ENCODE measurements around the gene EZR. TPM values are rescaled to one million over a fixed set of nuclear protein-coding genes. Genes with fewer than 3 reads are reported as not detected.

EZR gene
- total and polyA plus RNA-seq, 2 donors (not counting 1 experiment from before 2014, with no cell fraction given) = 227 to 945 TPM

- no peaks in the 10 kb centered on the region for H3K9me3 ChIP-seq (ENCODE audit: control extremely low read depth in 1 of 3, control insufficient read depth in 2 of 3, insufficient read depth in 1 of 3, low read length in 2 of 3)
- no peak overlapping the region for H3K27ac ChIP-seq (ENCODE audit: low read length in 2 of 2)
- H3K27me3 ChIP-seq (replicated peaks in 1 of 4; ENCODE audit: control extremely low read depth in 1 of 4, control insufficient read depth in 3 of 4, insufficient read depth in 4 of 4, low read length in 3 of 4) = no peaks in the 10 kb centered on the region
- peaks cover 31% of the 10 kb centered on the region for H3K4me1 Mint-ChIP-seq
- H3K4me3 ChIP-seq (ENCODE audit: control extremely low read depth in 1 of 5, extremely low read depth in 1 of 5, insufficient read depth in 1 of 5, low read depth in 2 of 5, low read length in 4 of 5) = no peak overlapping the region
- H2AFZ ChIP-seq (ENCODE audit: insufficient read depth, low read depth, low read length, poor library complexity, severe bottlenecking) = no peak overlapping the region
- no peaks in the 10 kb centered on the region for H3K27me3 Mint-ChIP-seq
- H3K9me3 Mint-ChIP-seq (ENCODE audit: insufficient read depth) = no peaks in the 10 kb centered on the region
- POLR2A ChIA-PET = interaction anchor here (1.7 kb wide), 1 partner anchor 11 kb away, joined by 4 read pairs; the partner anchor contains the start of gene EZR
- H3K9ac ChIP-seq (ENCODE audit: low read length) = no peak overlapping the region
- ATAC-seq (ENCODE audit: low read depth) (no peak), DNase-seq (no peak)
- H3K4me3 Mint-ChIP-seq = no peak overlapping the region
- WGBS (ENCODE audit: insufficient coverage) = 98% methylated on average over 8 of the region's 13 CpGs
- peak overlapping the region; percentile 59 for H3K27ac Mint-ChIP-seq
- no peaks in the 10 kb centered on the region for H4K20me1 ChIP-seq (ENCODE audit: control insufficient read depth, insufficient read depth, low read length, poor library complexity, severe bottlenecking)
- H3K36me3 ChIP-seq (replicated peaks in 1 of 2; ENCODE audit: control extremely low read depth in 1 of 2, control insufficient read depth in 1 of 2, extremely low read depth in 1 of 2, insufficient read depth in 2 of 2, low read length in 1 of 2) = no peaks in the 10 kb centered on the region
- TF ChIP-seq CTCF (IDR thresholded peaks at IDR 0.05) (no peak), EZH2 (IDR thresholded peaks at IDR 0.05; ENCODE audit: borderline replicate concordance, insufficient read depth, low read depth, low read length, poor library complexity, severe bottlenecking) (no peak)
- H3K4me2 ChIP-seq (replicated peaks; ENCODE audit: low read depth, low read length, poor library complexity, severe bottlenecking) = no peak overlapping the region
- CTCF ChIA-PET = interaction anchor here (1.9 kb wide), 1 partner anchor 39 kb away, joined by 6 read pairs; no protein-coding TSS in a partner anchor
- intact Hi-C loops (cut with micrococcal nuclease) = no loop called here
- H3K4me1 ChIP-seq (ENCODE audit: control insufficient read depth in 2 of 2, insufficient read depth in 2 of 2, low read length in 2 of 2) = peaks cover 22 to 29% of the 10 kb centered on the region in 2 donors
- H3K79me2 ChIP-seq (ENCODE audit: control insufficient read depth, insufficient read depth, low read length) = no peaks in the 10 kb centered on the region
These were observed 11.6 kb upstream of the EZR start for GRCh38 chr6:158830736-158831135.

- peak overlapping the region; percentile 27 for H3K27ac Mint-ChIP-seq
- Histone ChIP-seq H4K20me1 (ENCODE audit: control insufficient read depth, insufficient read depth, low read length, poor library complexity, severe bottlenecking) (no peaks in the 10 kb centered on the region), H3K9me3 (ENCODE audit: control extremely low read depth in 1 of 3, control insufficient read depth in 2 of 3, insufficient read depth in 1 of 3, low read length in 2 of 3) (no peaks in the 10 kb centered on the region), H2AFZ (ENCODE audit: insufficient read depth, low read depth, low read length, poor library complexity, severe bottlenecking) (no peak overlapping the region), H3K9ac (ENCODE audit: low read length) (no peak overlapping the region), H3K4me3 (ENCODE audit: control extremely low read depth in 1 of 5, extremely low read depth in 1 of 5, insufficient read depth in 1 of 5, low read depth in 2 of 5, low read length in 4 of 5) (no peak overlapping the region), H3K4me1 (ENCODE audit: control insufficient read depth in 2 of 2, insufficient read depth in 2 of 2, low read length in 2 of 2) (peaks cover 26 to 27% of the 10 kb centered on the region in 2 donors), H3K36me3 (replicated peaks in 1 of 2; ENCODE audit: control extremely low read depth in 1 of 2, control insufficient read depth in 1 of 2, extremely low read depth in 1 of 2, insufficient read depth in 2 of 2, low read length in 1 of 2) (no peaks in the 10 kb centered on the region), H3K4me2 (replicated peaks; ENCODE audit: low read depth, low read length, poor library complexity, severe bottlenecking) (no peak overlapping the region), H3K27me3 (replicated peaks in 1 of 4; ENCODE audit: control extremely low read depth in 1 of 4, control insufficient read depth in 3 of 4, insufficient read depth in 4 of 4, low read length in 3 of 4) (no peaks in the 10 kb centered on the region), H3K27ac (ENCODE audit: low read length in 2 of 2) (no peak overlapping the region), H3K79me2 (ENCODE audit: control insufficient read depth, insufficient read depth, low read length) (no peaks in the 10 kb centered on the region)
- CTCF ChIA-PET = interaction anchor here (0.7 to 4.1 kb wide), 2 partner anchors 40 to 299 kb away, joined by 4 to 26 read pairs; no protein-coding TSS in a partner anchor
- 100% methylated on average over 3 of the region's 7 CpGs for WGBS (ENCODE audit: insufficient coverage)
- no peak for ATAC-seq (ENCODE audit: low read depth)
- H3K9me3 Mint-ChIP-seq (ENCODE audit: insufficient read depth) = no peaks in the 10 kb centered on the region
- no peaks in the 10 kb centered on the region for H3K27me3 Mint-ChIP-seq
- no peak for DNase-seq
- TF ChIP-seq CTCF (IDR thresholded peaks at IDR 0.05) (no peak), EZH2 (IDR thresholded peaks at IDR 0.05; ENCODE audit: borderline replicate concordance, insufficient read depth, low read depth, low read length, poor library complexity, severe bottlenecking) (no peak)
- intact Hi-C loops (cut with micrococcal nuclease) = no loop called here
- POLR2A ChIA-PET = interaction anchor here (0.7 to 1.7 kb wide), 2 partner anchors 9 to 10 kb away, joined by 3 to 4 read pairs; partner anchors contain the start of gene EZR
- no peak overlapping the region for H3K4me3 Mint-ChIP-seq
- peaks cover 26% of the 10 kb centered on the region for H3K4me1 Mint-ChIP-seq
These were observed 9.6 kb upstream of the EZR start for GRCh38 chr6:158828807-158829206.
